ENCODE results near the gene QARS1.

GRCh38 chr3:49098429-49098828, 6.1 kb downstream of the QARS1 start:
- no peak for TF ChIP-seq CTCF (IDR thresholded peaks at IDR 0.05)
- TF ChIP-seq POLR2A (IDR thresholded peaks at IDR 0.05), result no peak
- no peak for TF ChIP-seq EP300 (IDR thresholded peaks at IDR 0.05; ENCODE audit: low read depth)
- TF ChIP-seq POLR2AphosphoS5 (IDR thresholded peaks at IDR 0.05), result no peak

All from transverse colon (tissue), 4 donors.